Renal cortex interstitium (tissue), 11 donors: Measurements from ENCODE around the gene PRDM10. TPM values are rescaled to one million over a fixed set of nuclear protein-coding genes. Genes with fewer than 3 reads are reported as not detected.
"Not testable (repeated sequence)": the region's sequence is repeated elsewhere in the genome, so short reads cannot be mapped to it uniquely, and the experiment has no call there.

ENCODE experiments used
- DNase-seq, 11 donors: peaks; one replicate each; pipeline ENCODE4 v3.0.0-alpha.2; 2013; ENCODE audit warnings: low read depth in 9 of 11, low spot score in 4 of 11; ENCODE audit errors: extremely low read depth in 1 of 11
- polyA plus RNA-seq, 3 donors: library from polyadenylated mRNA; unstranded; fragments of 120-200 nt; gene quantifications; one replicate each; pipeline ENCODE4 v1.2.1, GENCODE V29; 2013; ENCODE audit not compliant: insufficient read length in 3 of 3

The PRDM10 gene
- polyA plus RNA-seq, 3 donors, result 9.1 to 10.0 (median 9.8) TPM

- no peak for DNase-seq
Observed at GRCh38 chr11:129959687-129960086, 42.9 kb downstream of the PRDM10 start.

- no peak for DNase-seq
Observed at GRCh38 chr11:129955282-129955681, 47.4 kb downstream of the PRDM10 start.

GRCh38 chr11:129954703-129955102 lies 47.9 kb downstream of the PRDM10 start:
- DNase-seq, result not testable (repeated sequence)

DNA sequence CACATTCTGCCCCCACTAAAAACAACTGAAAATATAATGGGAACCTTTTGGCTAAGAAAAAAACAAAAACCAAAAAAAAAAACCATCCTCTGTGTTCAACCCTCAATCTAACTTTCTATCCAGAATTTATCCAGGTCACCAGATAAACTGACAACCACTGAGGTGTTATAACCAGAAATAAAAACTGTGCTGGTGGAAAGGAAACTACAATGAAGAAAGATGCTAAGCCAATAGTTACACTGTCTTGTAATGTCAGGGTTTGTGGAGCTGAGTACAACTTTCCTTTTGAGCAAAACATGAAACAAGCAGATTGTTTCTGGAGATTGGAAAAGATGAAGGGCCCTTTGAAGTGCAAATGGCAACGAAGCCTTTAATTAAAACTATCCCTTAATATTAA lies 50.8 kb downstream of the PRDM10 start:
- no peak for DNase-seq

GRCh38 chr11:129951201-129951865 lies 51.3 kb downstream of the PRDM10 start:
- no peak for DNase-seq

GRCh38 chr11:129950101-129951091 lies 52.2 kb downstream of the PRDM10 start:
- DNase-seq, result no peak

DNA sequence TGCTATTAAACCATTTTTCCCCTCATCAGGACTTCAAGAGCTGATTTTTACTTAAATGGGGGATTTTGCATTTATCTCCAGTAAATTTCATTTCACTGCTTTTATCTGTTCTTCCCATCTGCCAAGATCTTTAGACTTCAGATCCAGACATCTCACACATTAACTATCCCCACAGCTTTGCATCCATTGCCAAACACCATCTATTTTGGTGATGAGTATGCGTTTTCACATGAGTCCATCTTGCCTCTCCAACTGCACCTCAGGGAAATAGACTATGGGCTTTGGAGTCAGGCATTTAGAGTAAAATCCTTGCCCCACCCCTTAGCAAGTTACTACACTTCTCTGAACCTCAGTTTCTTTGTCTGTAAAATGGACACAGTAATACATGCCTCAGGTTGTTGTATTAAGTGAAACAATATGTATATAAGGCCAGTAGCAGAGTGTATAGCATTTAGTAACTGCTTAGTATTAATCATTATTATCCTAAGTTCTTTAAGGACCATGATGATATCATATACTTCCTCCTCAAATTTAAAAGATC lies 53.6 kb downstream of the PRDM10 start:
- no peak for DNase-seq

DNA sequence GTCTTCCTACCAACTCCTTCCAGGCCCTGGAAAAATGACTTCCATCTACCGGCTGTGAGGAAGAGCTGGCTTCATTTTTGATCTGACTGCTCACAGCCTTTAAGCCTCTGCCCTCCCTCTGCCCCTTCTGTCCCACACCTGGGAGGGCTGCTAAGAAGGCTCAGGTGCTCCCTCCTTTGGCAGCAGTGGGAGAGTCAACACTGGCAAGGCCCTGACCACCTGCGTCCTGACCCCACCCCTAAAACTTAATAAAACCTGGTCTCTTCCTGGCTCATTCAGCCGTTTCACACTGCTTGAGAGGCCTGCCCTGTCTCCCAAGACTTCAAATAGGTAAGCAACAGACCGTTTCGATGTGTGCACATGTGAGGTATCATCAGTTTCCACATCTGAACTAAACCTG lies 55.2 kb downstream of the PRDM10 start:
- DNase-seq, result no peak

GRCh38 chr11:129946965-129947364 lies 55.7 kb downstream of the PRDM10 start:
- DNase-seq, result no peak

DNA sequence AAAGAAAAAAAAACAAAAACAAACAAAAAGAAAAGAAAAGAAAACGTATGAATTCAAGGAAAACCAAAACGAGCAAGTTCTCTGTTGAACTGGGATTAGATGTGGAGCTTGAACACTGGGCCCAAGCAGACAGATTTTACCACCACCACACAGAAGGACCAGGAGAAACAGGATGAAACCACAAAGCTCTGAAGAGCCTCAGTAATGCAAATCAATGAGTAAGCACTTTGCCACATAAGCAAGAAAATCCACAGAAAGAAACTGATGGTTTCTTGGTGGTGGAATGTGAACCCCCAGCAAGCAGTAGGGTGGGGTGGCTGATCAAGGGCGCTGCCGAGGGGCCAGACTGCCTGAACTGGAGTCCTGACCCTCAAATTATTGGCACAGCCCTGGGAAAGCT lies 56.4 kb downstream of the PRDM10 start:
- DNase-seq, result no peak

DNA sequence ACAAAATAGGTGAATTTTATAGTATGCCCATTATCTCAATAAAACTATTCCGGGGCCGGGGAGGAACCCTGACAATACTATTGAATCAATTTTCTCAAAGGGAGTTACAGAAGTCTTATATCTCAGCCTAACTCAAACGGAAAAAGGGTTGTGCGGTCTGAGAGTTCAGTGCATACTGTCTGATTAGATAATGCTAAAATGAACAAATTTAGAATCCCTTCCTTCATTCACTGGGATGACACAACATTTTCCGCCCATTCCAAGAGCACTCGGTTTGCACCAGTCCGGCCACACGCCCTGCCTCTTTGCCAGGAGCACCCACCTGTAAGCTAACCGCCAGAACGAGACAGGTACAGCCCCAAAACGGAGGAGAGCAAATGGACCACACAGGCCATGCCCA lies 57.3 kb downstream of the PRDM10 start:
- DNase-seq, result no peak

GRCh38 chr11:129944696-129945095 lies 57.9 kb downstream of the PRDM10 start:
- DNase-seq, result no peak

- no peak for DNase-seq
Observed at GRCh38 chr11:129943036-129943435, 59.6 kb downstream of the PRDM10 start.

DNA sequence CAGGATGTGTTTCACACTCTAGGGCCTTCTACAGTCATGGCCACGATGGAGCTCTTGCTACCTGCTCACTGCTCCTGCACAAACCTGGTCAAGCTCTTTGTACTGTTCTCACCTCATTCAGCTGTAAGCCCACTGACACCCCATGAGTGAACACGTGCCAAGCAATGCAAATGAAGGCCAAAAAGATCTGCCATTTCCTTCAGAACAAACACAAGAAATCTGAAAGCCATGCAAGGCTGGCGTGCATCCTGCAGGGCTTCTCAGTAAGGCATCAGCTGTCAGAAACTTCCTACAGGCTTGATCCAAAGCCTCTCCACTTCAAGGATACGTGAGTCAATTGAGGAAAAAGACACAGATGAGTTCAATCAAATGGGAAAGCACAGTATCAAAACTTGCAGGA lies 63.1 kb downstream of the PRDM10 start:
- DNase-seq, result no peak

DNA sequence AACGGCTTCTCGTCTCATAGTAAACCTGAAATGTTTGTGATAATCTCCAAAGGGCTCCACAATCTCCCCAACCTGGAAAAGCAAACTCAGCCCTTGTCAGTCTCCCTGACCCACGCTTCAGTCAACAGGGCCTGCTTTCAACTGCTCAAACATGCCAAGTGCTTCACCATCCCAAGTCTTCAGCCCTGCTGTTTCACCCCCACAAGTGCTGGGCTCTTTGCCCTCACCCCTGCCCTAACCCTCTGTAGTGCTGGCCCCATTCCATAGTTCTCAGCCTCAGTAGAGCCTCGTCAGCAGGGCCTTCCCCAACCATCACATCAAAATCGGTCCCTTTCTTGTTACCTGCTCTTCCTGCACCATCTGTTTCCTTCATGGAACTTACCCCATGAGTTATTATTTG lies 63.9 kb downstream of the PRDM10 start:
- no peak for DNase-seq

DNA sequence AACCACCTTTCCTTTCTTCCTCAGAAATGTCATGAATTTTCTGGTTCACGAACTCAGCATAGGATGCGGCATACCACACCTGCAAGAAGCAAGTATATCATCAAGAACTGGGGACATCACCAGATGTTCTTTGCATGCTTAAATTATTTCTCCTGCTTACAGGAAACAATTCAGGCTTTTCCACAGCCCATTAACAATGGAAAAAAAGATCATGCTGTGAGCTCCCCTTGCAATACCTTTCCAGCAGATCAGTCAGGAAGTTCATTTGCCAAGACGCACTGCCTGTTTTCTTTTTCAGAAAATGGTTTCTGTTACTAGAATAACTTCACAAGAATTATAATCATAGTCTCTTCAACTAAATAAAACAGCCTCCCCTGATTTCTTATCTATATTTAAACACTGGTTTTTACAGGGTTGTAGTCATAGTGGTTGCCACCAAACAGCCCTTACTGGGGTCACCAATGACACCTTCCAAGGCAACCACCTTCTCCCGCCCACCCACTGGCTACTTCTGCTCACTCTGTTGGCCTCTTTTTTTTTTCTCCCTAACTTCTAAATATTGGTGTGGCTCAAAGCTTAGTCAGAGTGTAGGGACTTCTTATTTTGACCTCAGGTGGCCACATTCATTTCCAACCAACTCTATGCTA lies 64.9 kb downstream of the PRDM10 start:
- DNase-seq, result peak in 1 of 11 donors; percentile 15

DNA sequence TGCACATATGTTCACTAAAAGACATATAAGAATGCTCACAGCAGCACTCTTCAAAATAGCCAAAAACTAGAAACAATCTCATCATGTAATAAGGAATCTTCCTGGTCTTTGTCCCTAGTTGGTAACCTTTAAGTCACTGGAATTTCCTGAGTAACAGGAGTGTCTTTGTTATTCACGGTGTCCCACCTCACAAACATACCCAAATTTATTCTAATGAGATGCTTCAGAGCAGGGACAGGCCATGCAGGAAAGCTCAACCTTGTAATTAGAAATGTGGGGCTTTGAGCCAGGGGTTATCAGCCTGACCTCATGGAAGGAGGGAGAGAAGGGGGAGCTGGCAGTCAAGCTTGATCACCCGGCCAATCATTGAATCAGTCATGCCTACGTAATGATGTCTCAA lies 66.9 kb downstream of the PRDM10 start:
- no peak for DNase-seq

- peak in 1 of 11 donors; percentile 18 for DNase-seq
Observed at GRCh38 chr11:129933891-129934290, 68.7 kb downstream of the PRDM10 start.

DNA sequence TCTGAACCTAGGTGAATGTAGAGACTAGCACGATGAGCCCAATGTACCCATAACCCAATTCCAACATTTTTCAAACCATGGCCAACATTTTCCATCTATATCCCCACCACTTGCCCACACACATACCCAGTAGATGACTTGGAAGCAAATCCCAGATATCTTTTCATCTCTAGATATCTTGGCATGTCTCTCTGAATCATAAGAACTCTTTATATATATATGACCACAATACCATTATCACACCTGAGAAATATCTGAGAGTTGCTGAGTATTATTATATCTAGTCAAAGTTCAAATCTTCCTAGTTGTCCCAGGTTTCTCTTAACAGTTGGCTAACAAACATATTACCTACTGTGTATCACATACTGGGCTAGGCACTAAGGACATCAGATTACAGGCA lies 69.4 kb downstream of the PRDM10 start:
- no peak for DNase-seq
